ENCODE data around the gene ETDB.
A peak's percentile ranks its signal among the peaks of the same experiment; 100 is the strongest.
"Not testable (repeated sequence)": the region's sequence is repeated elsewhere in the genome, so short reads cannot be mapped to it uniquely, and the experiment has no call there.

Gene ETDB

GRCh38 chrX:135120056-135120576 is at the start of gene ETDB:
TSS of gene ETDB (minus strand) at chrX:135120526. CDS start at chrX:135119261, 1,265 bp downstream.
- DNase-seq (ENCODE audit: low read depth in 2 of 2), result not testable (repeated sequence)

GRCh38 chrX:135169534-135169933 is 49.2 kb upstream of the ETDB start:
- DNase-seq (ENCODE audit: low read depth in 2 of 2), result not testable (repeated sequence)

- DNase-seq (ENCODE audit: low read depth in 2 of 2), result no peak
Observed at GRCh38 chrX:135168486-135168885, 48.2 kb upstream of the ETDB start.

- DNase-seq (ENCODE audit: low read depth in 2 of 2), result not testable (repeated sequence)
Observed at GRCh38 chrX:135154688-135155087, 34.4 kb upstream of the ETDB start.

- DNase-seq (ENCODE audit: low read depth in 2 of 2), result not testable (repeated sequence)
Observed at GRCh38 chrX:135126145-135126544, 5.8 kb upstream of the ETDB start.

GRCh38 chrX:135116064-135116463 is 4.3 kb downstream of the ETDB start:
- not testable (repeated sequence) for DNase-seq (ENCODE audit: low read depth in 2 of 2)

- DNase-seq (ENCODE audit: low read depth in 2 of 2), result no peak
Observed at GRCh38 chrX:135114392-135114791, 5.9 kb downstream of the ETDB start.

GRCh38 chrX:135112743-135113142 is 7.6 kb downstream of the ETDB start:
- no peak for DNase-seq (ENCODE audit: low read depth in 2 of 2)

GRCh38 chrX:135112096-135112729 is 8.1 kb downstream of the ETDB start:
- DNase-seq (ENCODE audit: low read depth in 2 of 2), result no peak

- no peak for DNase-seq (ENCODE audit: low read depth in 2 of 2)
Observed at GRCh38 chrX:135109554-135109953, 10.8 kb downstream of the ETDB start.

GRCh38 chrX:135099493-135099783 is 20.9 kb downstream of the ETDB start:
- no peak for DNase-seq (ENCODE audit: low read depth in 2 of 2)

GRCh38 chrX:135097196-135097744 is 23.1 kb downstream of the ETDB start:
- not testable (repeated sequence) for DNase-seq (ENCODE audit: low read depth in 2 of 2)

GRCh38 chrX:135095715-135096114 is 24.6 kb downstream of the ETDB start:
- no peak for DNase-seq (ENCODE audit: low read depth in 2 of 2)

GRCh38 chrX:135094726-135095125 is 25.6 kb downstream of the ETDB start:
- DNase-seq (ENCODE audit: low read depth in 2 of 2), result no peak

- no peak for DNase-seq (ENCODE audit: low read depth in 2 of 2)
Observed at GRCh38 chrX:135089126-135089525, 31.2 kb downstream of the ETDB start.

GRCh38 chrX:135087867-135088266 is 32.5 kb downstream of the ETDB start:
- DNase-seq (ENCODE audit: low read depth in 2 of 2), result no peak

- DNase-seq (ENCODE audit: low read depth in 2 of 2), result peak in 1 of 2 experiments; percentile 4
Observed at GRCh38 chrX:135086197-135086854, 34.0 kb downstream of the ETDB start.

GRCh38 chrX:135081693-135082404 is 38.5 kb downstream of the ETDB start:
- DNase-seq (ENCODE audit: low read depth in 2 of 2), result no peak

All from fibroblast of skin of left biceps (primary cell).